B cell (primary cell): ENCODE data around the gene BAMBI. TPM values are rescaled to one million over a fixed set of nuclear protein-coding genes. Genes with fewer than 3 reads are reported as not detected.

Experiments
- ATAC-seq: fragments of 200-7000 bp; cut with Tn5 transposase; one replicate; pipeline ENCODE4 v1.10.0; 2021; ENCODE audit warnings: low read depth, mild to moderate bottlenecking, moderate number of reproducible peaks, moderate library complexity
- CTCF ChIA-PET: fragments of 350-600 bp; sonication (Branson Sonifier 250); formaldehyde crosslinking; loops from one replicate; lab custom pipeline; 2021; ENCODE audit warnings: antibody characterized with exemption, inconsistent platforms; lab: Charles Lee
- POLR2A ChIA-PET: fragments of 350-600 bp; sonication (Branson Sonifier 250); formaldehyde crosslinking; loops from one replicate; lab custom pipeline; 2021; ENCODE audit warnings: antibody characterized with exemption; lab: Charles Lee
- DNase-seq: peaks from one replicate; pipeline ENCODE4 v3.0.0; 2013
- H2AFZ ChIP-seq: 2 replicates; pipeline ENCODE4 v1.6.1; 2012; ENCODE audit warnings: mild to moderate bottlenecking, low read depth, low read length; ENCODE audit not compliant: insufficient read depth, poor library complexity, severe bottlenecking
- H3K27ac ChIP-seq, 2 donors: 1 replicate in 1 of 2; 2 replicates in 1 of 2; pipeline ENCODE4 v1.5.1; 2012 to 2013; ENCODE audit warnings: low read length in 2 of 2, mild to moderate bottlenecking in 2 of 2, moderate library complexity in 1 of 2
- H3K27me3 ChIP-seq, 4 experiments: fragments of 200-600 bp in 1 of 4; sonication (generic) in 1 of 4; replicated peaks in 1 of 4; 1 replicate in 2 of 4; 2 replicates in 2 of 4; pipeline versions ENCODE4 v1.6.1 to v1.7.0; 2013 to 2016; ENCODE audit warnings: low read length in 3 of 4, mild to moderate bottlenecking in 2 of 4, mixed read lengths in 1 of 4, moderate library complexity in 1 of 4; ENCODE audit not compliant: insufficient read depth in 4 of 4, control insufficient read depth in 3 of 4; ENCODE audit errors: control extremely low read depth in 1 of 4
- H3K36me3 ChIP-seq, 2 experiments: replicated peaks in 1 of 2; 1 replicate in 1 of 2; 2 replicates in 1 of 2; pipeline versions ENCODE4 v1.6.1 to v1.7.1; 2013; ENCODE audit warnings: low read length in 1 of 2; ENCODE audit not compliant: insufficient read depth in 2 of 2, control insufficient read depth in 1 of 2; ENCODE audit errors: control extremely low read depth in 1 of 2, extremely low read depth in 1 of 2
- H3K4me1 ChIP-seq, 2 donors: fragments of 200-600 bp in 1 of 2; sonication (generic) in 1 of 2; 1 replicate in 1 of 2; 2 replicates in 1 of 2; pipeline versions ENCODE4 v1.5.1 to v1.6.1; 2013 to 2017; ENCODE audit warnings: low read length in 2 of 2; ENCODE audit not compliant: control insufficient read depth in 2 of 2, insufficient read depth in 2 of 2
- H3K4me2 ChIP-seq: replicated peaks from 2 replicates; pipeline ENCODE3; 2012; ENCODE audit warnings: mild to moderate bottlenecking, low read depth, low read length; ENCODE audit not compliant: poor library complexity, severe bottlenecking
- H3K4me3 ChIP-seq, 5 experiments: fragments of 200-600 bp in 1 of 5; sonication (generic) in 1 of 5; 1 replicate in 3 of 5; 2 replicates in 2 of 5; pipeline versions ENCODE4 v1.5.1 to v1.7.0; 2011 to 2016; ENCODE audit warnings: low read length in 4 of 5, mild to moderate bottlenecking in 4 of 5, low read depth in 2 of 5, control low read depth in 1 of 5, moderate library complexity in 1 of 5; ENCODE audit not compliant: insufficient read depth in 1 of 5; ENCODE audit errors: control extremely low read depth in 1 of 5, extremely low read depth in 1 of 5
- H3K79me2 ChIP-seq: fragments of 200-600 bp; sonication (generic); one replicate; pipeline ENCODE4 v1.6.0; 2016; ENCODE audit warnings: low read length; ENCODE audit not compliant: control insufficient read depth, insufficient read depth
- H3K9ac ChIP-seq: fragments of 200-600 bp; sonication (generic); 2 replicates; pipeline ENCODE4 v1.6.1; 2017; ENCODE audit warnings: mild to moderate bottlenecking, low read length, moderate library complexity
- H3K9me3 ChIP-seq, 3 donors: one replicate each; pipeline versions ENCODE4 v1.6.1 to v1.7.1; 2013; ENCODE audit warnings: low read length in 2 of 3; ENCODE audit not compliant: control insufficient read depth in 2 of 3, insufficient read depth in 1 of 3; ENCODE audit errors: control extremely low read depth in 1 of 3
- H4K20me1 ChIP-seq: 2 replicates; pipeline ENCODE4 v1.6.0; 2012; ENCODE audit warnings: mild to moderate bottlenecking, low read length; ENCODE audit not compliant: insufficient read depth, control insufficient read depth, poor library complexity, severe bottlenecking
- H3K27ac Mint-ChIP-seq: one replicate; pipeline ENCODE4 v1.8.0; 2021; ENCODE audit warnings: mixed read lengths
- H3K27me3 Mint-ChIP-seq: one replicate; pipeline ENCODE4 v1.8.0; 2021; ENCODE audit warnings: mixed read lengths
- H3K4me1 Mint-ChIP-seq: one replicate; pipeline ENCODE4 v1.8.0; 2021; ENCODE audit warnings: mixed read lengths
- H3K4me3 Mint-ChIP-seq: one replicate; pipeline ENCODE4 v1.8.0; 2021; ENCODE audit warnings: mixed read lengths
- H3K9me3 Mint-ChIP-seq: one replicate; pipeline ENCODE4 v1.8.0; 2022; ENCODE audit warnings: mixed read lengths; ENCODE audit not compliant: insufficient read depth
- CTCF ChIP-seq: fragments of 200-600 bp; IDR thresholded peaks from one replicate; pipeline ENCODE4 v1.8.0; 2022; ENCODE audit warnings: antibody characterized with exemption, mild to moderate bottlenecking
- EZH2 ChIP-seq: IDR thresholded peaks from 2 replicates; pipeline ENCODE4 v1.6.1; 2012; ENCODE audit warnings: borderline replicate concordance, low read depth, mild to moderate bottlenecking, moderate library complexity, low read length; ENCODE audit not compliant: insufficient read depth, poor library complexity, severe bottlenecking
- WGBS: methylation state at CpG from one replicate; pipeline ENCODE4 v1.1.5; 2013; ENCODE audit warnings: missing lambda C conversion rate; ENCODE audit not compliant: insufficient coverage; 5-methylcytosine and 5-hydroxymethylcytosine counted together
- intact Hi-C: fragments of 100-400 bp; cut with micrococcal nuclease; formaldehyde crosslinking; loops from one replicate; pipeline ENCODE4 v1.10.0; 2022
- polyA plus RNA-seq: library from polyadenylated mRNA; depleted of rRNA; stranded (reverse); fragments of >200 nt; gene quantifications from 2 replicates; pipeline ENCODE4 v1.2.3, GENCODE V29; 2012
- total RNA-seq, 2 donors: library from RNA; stranded (reverse); fragments of 120-200 nt in 1 of 2; gene quantifications; 1 replicate in 1 of 2; 2 replicates in 1 of 2; pipeline versions ENCODE4 v1.2.3 to v1.2.4, GENCODE V29; 2013 to 2022

BAMBI gene
- total and polyA plus RNA-seq, 2 donors (not counting 1 experiment from before 2014, with no cell fraction given): 0.84 to 1.9 TPM

- no peaks in the 10 kb centered on the region for H3K4me1 Mint-ChIP-seq
- Histone ChIP-seq H3K4me1 (no peaks in the 10 kb centered on the region), H3K79me2 (no peaks in the 10 kb centered on the region), H3K9ac (no peak overlapping the region), H3K36me3 (no peaks in the 10 kb centered on the region), H2AFZ (no peak overlapping the region), H4K20me1 (no peaks in the 10 kb centered on the region), H3K4me3 (no peak overlapping the region), H3K27ac (no peak overlapping the region), H3K9me3 (peaks cover 0 to 3% (median 0%) of the 10 kb centered on the region in 3 donors), H3K27me3 (peaks cover 0 to 5% (median 0%) of the 10 kb centered on the region in 4 experiments), H3K4me2 (no peak overlapping the region)
- WGBS: no CpG with 5 or more reads among the region's 1 CpG
- ATAC-seq (no peak), DNase-seq (no peak)
- intact Hi-C loops: no loop called here
- TF ChIP-seq EZH2 (no peak), CTCF (no peak)
- peaks cover 21% of the 10 kb centered on the region for H3K27me3 Mint-ChIP-seq
- ChIA-PET CTCF (no interaction called here), POLR2A (no interaction called here)
- H3K9me3 Mint-ChIP-seq: no peaks in the 10 kb centered on the region
- H3K4me3 Mint-ChIP-seq: no peak overlapping the region
- no peak overlapping the region for H3K27ac Mint-ChIP-seq
Measured at GRCh38 chr10:28728366-28728765, 51.0 kb downstream of the BAMBI start.

- ChIA-PET POLR2A (no interaction called here), CTCF (no interaction called here)
- Histone ChIP-seq H3K9ac (no peak overlapping the region), H3K79me2 (no peaks in the 10 kb centered on the region), H3K4me1 (no peaks in the 10 kb centered on the region), H2AFZ (no peak overlapping the region), H3K36me3 (no peaks in the 10 kb centered on the region), H3K4me2 (no peak overlapping the region), H3K27ac (no peak overlapping the region), H3K4me3 (no peak overlapping the region), H4K20me1 (no peaks in the 10 kb centered on the region), H3K27me3 (no peaks in the 10 kb centered on the region), H3K9me3 (peaks cover 0 to 3% (median 2%) of the 10 kb centered on the region in 3 donors)
- no peaks in the 10 kb centered on the region for H3K4me1 Mint-ChIP-seq
- peaks cover 11% of the 10 kb centered on the region for H3K27me3 Mint-ChIP-seq
- H3K4me3 Mint-ChIP-seq: no peak overlapping the region
- WGBS: 59% methylated on average over 4 of the region's 7 CpGs
- H3K27ac Mint-ChIP-seq: no peak overlapping the region
- DNase-seq: no peak
- ATAC-seq: no peak
- H3K9me3 Mint-ChIP-seq: no peaks in the 10 kb centered on the region
- intact Hi-C loops: no loop called here
- TF ChIP-seq CTCF (no peak), EZH2 (no peak)
Measured at GRCh38 chr10:28730031-28730778, 52.9 kb downstream of the BAMBI start.
